Smooth muscle cell of trachea (primary cell): ENCODE data around the gene FZR1. TPM values are rescaled to one million over a fixed set of nuclear protein-coding genes. Genes with fewer than 3 reads are reported as not detected.

Source experiments
- total RNA-seq: library from RNA; depleted of rRNA; stranded (reverse); fragments of >200 nt; gene quantifications from 2 replicates; pipeline ENCODE4 v1.2.1, GENCODE V29; 2014

FZR1 gene
- 48.8 and 52.1 TPM in 2 replicates for total RNA-seq

DNA sequence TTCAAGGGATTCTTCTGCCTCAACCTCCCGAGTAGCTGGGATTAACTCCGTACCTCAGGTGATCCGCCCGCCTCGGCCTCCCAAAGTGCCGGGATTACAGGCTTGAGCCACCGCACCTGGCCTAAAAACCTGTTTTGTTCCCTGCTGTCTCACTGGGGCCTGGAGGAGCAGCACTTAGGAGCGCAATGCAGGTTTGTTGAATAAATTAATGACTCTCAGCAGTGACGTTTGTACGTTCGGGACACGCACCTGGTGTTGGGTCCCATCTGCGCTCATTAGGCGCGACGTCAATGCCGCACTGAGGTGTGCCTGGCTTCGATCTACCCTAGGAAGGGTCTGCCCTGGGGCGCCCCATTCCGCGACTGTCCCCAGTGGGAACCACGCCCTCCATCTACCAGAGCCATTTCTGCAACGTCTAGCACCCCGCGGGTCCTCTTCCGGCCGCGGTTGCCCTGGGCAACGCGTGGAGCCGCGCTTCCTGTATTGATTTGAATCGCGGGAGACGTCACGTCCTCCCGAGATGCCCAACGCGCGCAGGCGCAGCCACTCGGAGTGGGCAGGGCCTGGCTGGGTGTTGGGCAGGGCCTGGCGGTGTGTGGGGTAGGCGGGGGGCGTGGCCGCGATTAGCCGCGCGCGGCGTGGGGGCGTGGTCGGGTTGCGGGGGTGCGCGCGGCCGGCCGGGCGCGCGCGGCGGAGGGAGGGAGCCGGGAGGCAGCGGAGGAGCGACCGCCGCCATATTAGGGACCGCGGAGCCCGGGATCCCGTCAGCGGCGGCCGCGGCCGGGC lies at the start of gene FZR1:
Gene FZR1 (plus strand): TSS at position 714 of the 786 bp plus-strand sequence. CDS start 16,679 bp downstream, outside the sequence.

DNA sequence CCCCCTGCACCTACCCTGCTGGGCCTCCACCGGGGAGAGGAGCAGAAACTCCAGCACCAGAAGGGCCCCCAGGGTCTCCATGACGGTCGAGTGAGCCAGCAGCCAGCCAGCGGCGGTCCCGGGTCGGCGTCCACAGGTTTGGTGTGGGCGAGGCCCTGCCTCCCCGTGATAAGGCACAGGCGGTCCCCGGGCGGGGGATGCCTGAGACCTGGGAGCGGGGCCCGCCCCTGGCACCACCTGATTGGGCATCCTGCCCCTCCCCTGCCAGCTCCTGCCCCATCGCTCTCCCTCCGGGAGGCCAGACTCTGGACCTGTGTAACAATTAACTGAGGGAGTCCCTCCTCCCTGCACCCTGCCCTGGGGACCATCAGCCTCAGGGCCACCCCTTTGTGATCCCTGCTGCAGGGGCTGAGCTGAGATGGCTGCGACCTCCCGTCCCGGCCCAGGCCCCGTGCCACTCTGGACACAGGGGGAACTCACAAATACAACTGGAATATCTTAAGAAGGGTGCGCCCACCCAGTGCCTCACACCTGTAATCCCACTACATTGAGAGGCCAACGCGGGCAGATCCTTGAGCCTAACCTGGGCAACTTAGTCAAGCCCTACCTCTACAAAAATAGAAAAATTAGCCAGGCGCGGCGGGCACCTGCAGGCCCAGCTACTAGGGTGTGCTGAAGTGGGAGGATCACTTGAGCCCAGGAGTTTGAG lies 25.6 kb upstream of the FZR1 start, which contains the start of gene SMIM24:
Gene SMIM24 (minus strand): TSS at position 143 of the 709 bp plus-strand sequence. CDS start 62 bp downstream, at position 81.

DNA sequence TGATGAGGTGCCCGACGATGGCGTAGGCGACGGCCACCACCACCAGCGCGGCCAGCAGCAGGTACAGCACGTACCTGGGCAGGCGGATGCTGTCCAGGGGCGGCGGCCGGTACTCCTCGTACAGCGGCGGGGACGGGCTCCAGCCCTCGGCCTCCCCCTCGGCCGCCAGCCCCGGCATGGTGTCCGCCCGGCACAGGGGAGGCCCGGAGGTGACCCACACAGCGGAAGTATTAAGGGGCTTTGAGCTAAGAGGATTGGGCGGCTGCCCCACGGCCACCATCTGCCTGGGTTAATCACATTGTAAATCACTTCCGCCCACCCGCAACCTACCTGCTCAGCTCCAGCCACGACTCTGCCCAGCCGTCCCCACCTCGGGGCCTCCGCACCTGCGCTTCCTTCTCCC lies 22.9 kb upstream of the FZR1 start, which contains the start of gene SMIM44:
Gene SMIM44 (minus strand): TSS at position 216 of the 403 bp plus-strand sequence. CDS start 38 bp downstream, at position 178.

DNA sequence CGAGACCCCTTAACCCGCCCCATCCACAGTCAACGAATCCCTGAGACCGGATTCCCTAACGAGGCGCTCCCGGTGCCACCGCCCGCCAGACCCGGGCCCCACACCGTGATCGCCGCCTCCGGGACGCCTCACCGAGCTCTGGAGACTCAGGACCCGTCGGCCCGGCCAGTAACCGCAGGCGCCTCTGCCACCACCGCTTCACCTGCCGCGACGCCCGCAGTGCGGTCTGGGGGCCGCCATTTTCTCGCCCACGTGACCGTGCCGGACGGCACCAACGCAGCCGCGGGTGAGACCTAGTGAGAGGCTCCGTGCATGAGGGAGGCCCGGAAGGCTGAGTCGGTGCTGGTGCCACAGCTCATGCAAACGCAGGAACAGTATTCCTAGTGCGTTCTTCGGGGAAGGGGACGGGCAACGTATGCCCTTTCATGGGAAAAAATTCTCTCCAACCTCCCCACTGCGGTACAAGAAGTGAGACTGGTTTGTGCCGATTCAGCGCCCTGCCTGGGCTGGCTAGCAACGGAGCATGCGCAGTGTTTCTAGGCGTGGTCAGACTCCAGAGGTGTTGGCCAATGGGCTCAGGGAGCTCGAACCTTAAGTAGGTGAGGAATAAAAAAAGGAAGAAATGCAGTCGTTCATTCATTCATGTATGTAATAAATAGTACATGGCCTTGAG lies 5.5 kb upstream of the FZR1 start, which contains the start of gene DOHH:
Gene DOHH (minus strand): TSS at position 246 of the 673 bp plus-strand sequence. CDS start 3,860 bp downstream, outside the sequence.

DNA sequence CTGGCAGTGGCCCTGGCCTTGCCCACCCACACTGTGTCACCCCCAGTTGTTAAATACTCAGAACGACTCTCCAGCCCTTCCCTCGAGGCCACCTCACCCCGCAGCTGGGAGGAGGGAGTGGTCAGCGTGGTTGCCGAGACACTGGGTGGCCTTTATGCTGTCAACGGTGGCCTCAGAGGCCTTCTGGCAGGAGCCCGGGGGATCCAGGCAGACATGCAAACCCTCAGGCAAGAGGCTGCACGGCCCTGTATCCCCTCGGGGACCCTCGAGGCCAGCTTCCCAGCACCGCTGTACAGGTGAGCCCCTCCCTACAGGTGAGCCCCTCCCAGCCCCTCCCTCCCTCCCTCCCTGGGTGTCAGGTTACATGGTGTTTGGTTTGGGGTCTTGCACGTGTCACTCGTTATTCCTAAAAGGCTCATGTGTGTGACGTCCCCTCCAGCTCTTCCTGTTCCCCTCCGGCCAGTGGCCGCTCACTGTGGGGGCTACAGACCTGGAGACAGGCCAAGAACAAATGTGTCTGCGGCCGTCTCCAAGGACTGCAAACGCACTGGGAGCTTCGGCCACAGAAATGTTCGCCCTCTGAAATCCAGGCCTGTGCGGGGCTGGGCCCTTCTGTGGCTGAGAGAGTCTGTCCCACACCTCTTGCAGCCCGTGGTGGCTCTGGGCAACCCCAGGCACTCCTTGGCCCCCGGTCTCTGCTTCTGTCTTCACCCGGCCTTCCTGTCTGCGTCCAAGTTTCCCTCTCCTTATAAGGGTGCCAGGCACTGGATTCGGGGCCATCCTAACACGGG lies 33.0 kb downstream of the FZR1 start, which contains the start of gene TEKTIP1:
Gene TEKTIP1 (plus strand): TSS at position 210 of the 791 bp plus-strand sequence. CDS start 4 bp downstream, at position 214.

DNA sequence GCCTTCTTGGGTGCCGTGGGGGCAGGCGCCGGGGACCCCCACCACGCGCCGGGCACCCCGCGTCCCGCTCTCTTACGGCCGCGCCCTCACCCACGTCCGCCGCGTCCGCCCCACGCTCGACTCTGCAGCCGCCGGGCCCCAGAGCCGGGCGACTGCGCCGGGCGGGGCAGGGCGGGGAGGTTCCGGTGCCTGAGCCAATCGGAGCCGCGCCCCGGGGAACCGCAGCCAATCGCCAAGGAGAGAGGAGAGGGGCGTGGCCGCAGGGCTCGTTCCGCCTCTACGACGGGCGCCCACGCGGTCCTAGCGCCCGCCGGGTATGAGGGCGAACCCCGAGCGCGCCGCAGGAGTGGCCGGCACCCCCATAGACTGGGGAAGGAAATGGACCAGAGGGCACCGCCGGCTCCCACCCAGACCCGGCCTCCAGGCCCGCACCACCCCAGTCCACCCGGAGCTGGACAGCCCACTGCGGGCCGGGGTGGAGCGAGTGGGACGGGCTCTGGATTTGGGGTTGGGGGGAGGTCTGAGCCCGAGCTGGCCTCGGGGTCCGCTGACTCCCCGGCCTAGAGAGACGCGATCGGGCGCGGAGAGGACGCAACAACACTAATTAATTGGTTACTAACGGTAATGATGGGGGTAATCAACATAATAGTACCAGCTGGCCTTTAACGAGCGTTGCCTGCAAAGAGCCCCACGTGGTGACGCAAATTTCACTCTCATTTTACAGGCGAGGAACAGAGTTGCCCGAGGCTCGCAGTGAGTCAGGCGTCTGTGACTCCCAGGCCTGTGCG lies 51.5 kb downstream of the FZR1 start, which contains the start of gene MFSD12:
Gene MFSD12 (minus strand): TSS at position 126 of the 788 bp plus-strand sequence. CDS start 183 bp downstream, outside the sequence.

DNA sequence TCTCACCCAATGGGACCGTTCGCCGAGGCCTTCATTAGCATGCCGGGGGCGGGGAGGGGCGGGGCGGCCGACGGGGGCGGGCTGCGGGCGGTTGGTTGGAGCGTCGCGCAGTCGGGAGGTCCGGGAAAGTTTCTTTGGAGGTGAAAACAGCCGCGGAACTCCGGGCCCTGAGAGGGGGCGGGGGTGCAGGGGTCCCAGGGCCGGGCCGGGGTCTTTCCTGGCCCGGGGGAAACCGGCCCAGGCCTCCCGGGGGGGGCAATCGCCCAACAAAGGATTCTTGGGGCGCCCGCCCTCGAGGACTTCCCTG lies 66.7 kb downstream of the FZR1 start, which contains the start of gene HMG20B:
Gene HMG20B (plus strand): TSS at position 90 of the 307 bp plus-strand sequence. CDS start 366 bp downstream, outside the sequence.

DNA sequence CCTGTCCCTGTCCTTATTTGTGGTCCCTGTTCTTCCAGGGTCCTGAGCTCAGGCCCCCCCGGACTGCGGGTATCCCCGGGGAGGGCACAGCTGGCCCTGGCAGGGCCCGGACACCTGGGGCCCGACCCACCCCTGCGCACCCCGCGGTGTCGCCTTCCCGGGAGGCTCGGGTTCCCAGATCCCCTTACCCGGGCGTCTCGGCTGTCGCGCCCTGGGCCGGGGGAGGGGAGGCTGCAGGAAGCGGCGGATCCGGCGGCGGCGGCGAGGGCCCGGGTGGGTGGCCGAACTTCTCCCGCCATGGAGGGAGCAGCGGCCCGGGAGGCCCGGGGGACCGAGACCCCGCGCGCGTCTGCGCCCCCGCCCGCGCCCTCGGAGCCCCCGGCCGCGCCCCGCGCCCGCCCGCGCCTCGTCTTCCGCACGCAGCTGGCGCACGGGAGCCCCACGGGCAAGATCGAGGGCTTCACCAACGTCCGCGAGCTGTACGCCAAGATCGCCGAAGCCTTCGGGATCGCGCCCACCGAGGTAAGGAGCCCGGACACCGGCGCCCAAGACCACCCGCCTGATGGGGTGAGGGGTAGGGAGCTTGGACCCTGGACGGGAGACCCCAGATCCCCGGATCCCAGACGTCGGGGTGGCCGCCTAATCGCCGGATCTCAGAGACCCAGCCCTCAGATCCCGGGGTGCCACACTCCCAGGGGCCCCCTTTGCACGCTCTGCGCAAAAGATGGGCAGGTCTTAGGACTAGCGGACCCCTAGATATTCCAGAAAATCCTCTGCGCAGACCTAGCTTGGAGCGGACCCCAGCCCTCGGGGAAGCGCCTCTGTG lies 79.4 kb downstream of the FZR1 start, which contains the start of gene GIPC3:
Gene GIPC3 (plus strand): TSS at position 178 of the 826 bp plus-strand sequence. CDS start 120 bp downstream, at position 298.

Other genes with a start within 250 kb of the FZR1 start
- 93.5 and 113 TPM in 2 replicates for gene NFIC, start 139.7 kb upstream of the FZR1 start, total RNA-seq
- not detected in 2 replicates for gene SMIM24, start 25.8 kb upstream of the FZR1 start, total RNA-seq
- not detected in 2 replicates for gene SMIM44, start 22.9 kb upstream of the FZR1 start, total RNA-seq
- 12.5 and 15.9 TPM in 2 replicates for gene DOHH, start 5.6 kb upstream of the FZR1 start, total RNA-seq
- gene TEKTIP1, start 32.9 kb downstream of the FZR1 start, total RNA-seq, result not detected in 2 replicates
- gene MFSD12, start 51.3 kb downstream of the FZR1 start, total RNA-seq, result 50.2 and 174 TPM in 2 replicates
- gene HMG20B, start 66.6 kb downstream of the FZR1 start, total RNA-seq, result 91.1 and 102 TPM in 2 replicates
- gene GIPC3, start 79.2 kb downstream of the FZR1 start, total RNA-seq, result under 0.01 TPM in 1 of 2 replicates, not detected in the other
- 2.8 and 2.9 TPM in 2 replicates for gene TBXA2R, start 100.6 kb downstream of the FZR1 start, total RNA-seq
- 26.8 and 35.6 TPM in 2 replicates for gene CACTIN, start 120.5 kb downstream of the FZR1 start, total RNA-seq
- 27.6 and 60.0 TPM in 2 replicates for gene PIP5K1C, start 194.2 kb downstream of the FZR1 start, total RNA-seq
- under 0.01 TPM in 1 of 2 replicates, not detected in the other for gene TJP3, start 202.1 kb downstream of the FZR1 start, total RNA-seq